Adipocyte (in vitro differentiated cells): ENCODE results near the gene IL18BP.

Experiments used
- DNase-seq: peaks from one replicate; pipeline ENCODE4 v3.0.0-alpha.2; 2015; ENCODE audit warnings: low read depth
- H3K27me3 ChIP-seq: replicated peaks from 2 replicates; pipeline ENCODE4 v1.7.0; 2013; ENCODE audit warnings: mild to moderate bottlenecking, low read length, moderate library complexity; ENCODE audit not compliant: control insufficient read depth, insufficient read depth
- H3K36me3 ChIP-seq: 2 replicates; pipeline ENCODE4 v1.7.0; 2013; ENCODE audit warnings: low read length, mild to moderate bottlenecking, moderate library complexity; ENCODE audit not compliant: control insufficient read depth, insufficient read depth, severe bottlenecking
- H3K4me1 ChIP-seq: 2 replicates; pipeline ENCODE4 v1.7.0; 2013; ENCODE audit warnings: mild to moderate bottlenecking, low read length, moderate library complexity; ENCODE audit not compliant: control insufficient read depth, insufficient read depth
- H3K4me3 ChIP-seq: 2 replicates; pipeline ENCODE4 v1.7.0; 2013; ENCODE audit warnings: mild to moderate bottlenecking, low read length, moderate library complexity
- H3K9ac ChIP-seq: 2 replicates; pipeline ENCODE4 v1.7.0; 2013; ENCODE audit warnings: mild to moderate bottlenecking, low read length, moderate library complexity
- H3K9me3 ChIP-seq: 2 replicates; pipeline ENCODE4 v1.7.0; 2013; ENCODE audit warnings: mild to moderate bottlenecking, low read length, moderate library complexity; ENCODE audit not compliant: control insufficient read depth

IL18BP gene

GRCh38 chr11:72038491-72038890 lies 39.8 kb downstream of the IL18BP start:
- H3K36me3 ChIP-seq: peaks cover 16% of the 10 kb centered on the region
- H3K9ac ChIP-seq: peak overlapping the region; percentile 94
- peaks cover 48% of the 10 kb centered on the region for H3K4me1 ChIP-seq
- DNase-seq: peak; percentile 93
- H3K9me3 ChIP-seq: no peaks in the 10 kb centered on the region
- no peaks in the 10 kb centered on the region for H3K27me3 ChIP-seq
- peak overlapping the region; percentile 93 for H3K4me3 ChIP-seq

DNA sequence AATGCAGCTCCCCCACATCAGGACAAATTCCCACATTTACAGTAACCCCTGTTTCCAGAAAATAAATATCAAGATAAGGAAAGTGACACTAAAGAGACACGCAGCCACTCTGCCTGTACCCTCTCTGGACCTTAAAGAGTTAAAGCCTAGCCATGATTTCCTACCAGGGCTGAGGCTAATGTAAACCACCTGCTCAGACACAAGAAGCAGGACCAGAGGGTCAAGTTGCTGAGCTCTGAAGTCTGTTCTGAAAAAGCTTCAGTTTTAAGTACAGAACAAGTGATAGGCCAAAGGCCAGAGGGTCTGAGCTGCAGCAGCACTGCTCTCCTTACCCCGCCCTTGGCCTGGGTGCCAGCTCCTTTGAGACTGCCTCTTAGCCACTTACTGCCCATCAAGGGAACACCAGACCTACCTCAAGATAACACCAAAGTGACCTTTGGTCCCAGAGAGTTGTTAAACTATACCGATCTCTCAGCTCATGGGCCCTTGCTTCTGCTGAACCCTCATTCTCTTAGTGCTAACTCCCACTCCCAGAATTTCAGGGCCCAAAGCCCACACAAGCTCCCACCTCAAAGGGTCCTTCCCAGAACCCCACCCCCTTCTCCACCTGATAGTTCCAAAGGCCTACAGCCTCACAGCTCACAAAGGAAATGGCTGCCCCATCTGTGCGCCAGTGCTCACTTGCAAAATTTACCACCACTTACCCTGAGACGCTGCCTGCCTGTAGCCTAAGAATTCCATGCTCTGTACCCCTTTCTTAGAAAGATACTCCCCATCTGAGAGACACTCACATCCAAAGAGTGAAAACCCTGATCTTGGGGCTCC lies 40.5 kb downstream of the IL18BP start:
- Histone ChIP-seq H3K36me3 (peaks cover 9% of the 10 kb centered on the region), H3K27me3 (no peaks in the 10 kb centered on the region), H3K4me1 (peaks cover 48% of the 10 kb centered on the region), H3K9ac (peak overlapping the region; percentile 94), H3K9me3 (no peaks in the 10 kb centered on the region), H3K4me3 (peak overlapping the region; percentile 93)
- peak; percentile 81 for DNase-seq

GRCh38 chr11:72039856-72040401 lies 41.2 kb downstream of the IL18BP start:
- DNase-seq: peak; percentile 19
- Histone ChIP-seq H3K27me3 (no peaks in the 10 kb centered on the region), H3K9me3 (no peaks in the 10 kb centered on the region), H3K4me1 (peaks cover 51% of the 10 kb centered on the region), H3K4me3 (peak overlapping the region; percentile 93), H3K9ac (peak overlapping the region; percentile 94), H3K36me3 (peaks cover 3% of the 10 kb centered on the region)

DNA sequence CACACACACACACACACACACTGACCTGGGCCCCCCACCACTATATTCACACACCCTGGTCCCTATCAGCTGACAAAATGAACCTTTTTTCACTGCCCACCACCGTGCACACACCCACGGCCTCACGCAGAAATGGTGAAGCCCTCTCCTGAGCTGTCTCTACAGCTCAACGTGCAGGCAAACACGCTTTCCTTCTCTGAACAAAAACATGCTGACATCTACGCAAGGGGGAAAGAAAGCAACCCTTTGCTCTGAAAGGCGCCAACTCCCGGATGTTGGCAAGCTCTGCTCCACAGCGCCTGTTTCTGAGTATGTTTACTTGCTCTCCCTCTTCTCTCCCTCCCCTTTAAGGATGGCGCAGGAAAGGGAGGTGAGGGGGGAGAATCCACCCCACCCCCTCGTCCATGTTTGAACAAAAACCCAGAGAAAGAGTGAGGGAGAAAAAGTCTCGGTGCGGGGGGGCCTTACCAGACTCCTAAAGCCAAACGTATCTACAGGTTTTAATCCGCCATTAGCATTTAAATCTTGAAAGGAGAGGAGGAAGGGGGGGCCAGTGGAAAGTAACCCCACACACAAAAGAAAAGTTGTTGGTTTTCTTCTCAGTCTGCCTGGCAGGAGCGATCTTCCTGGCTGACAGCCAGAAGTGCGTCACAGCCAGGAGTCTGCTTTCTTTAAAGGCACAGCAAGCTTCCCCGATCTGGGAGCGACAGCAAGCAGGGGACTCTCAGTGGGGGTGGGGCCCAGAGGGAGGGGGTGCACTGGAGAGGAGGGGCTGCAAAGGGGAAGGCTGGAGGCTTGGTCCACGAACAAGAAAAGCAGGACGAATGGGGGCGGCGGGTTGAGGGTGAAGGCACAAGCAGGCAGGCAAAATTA lies 42.0 kb downstream of the IL18BP start:
- H3K4me3 ChIP-seq: peak overlapping the region; percentile 93
- no peaks in the 10 kb centered on the region for H3K36me3 ChIP-seq

GRCh38 chr11:72041364-72042063 lies 42.8 kb downstream of the IL18BP start:
- Histone ChIP-seq H3K27me3 (no peaks in the 10 kb centered on the region), H3K36me3 (no peaks in the 10 kb centered on the region), H3K9ac (peak overlapping the region; percentile 94), H3K4me1 (peaks cover 64% of the 10 kb centered on the region), H3K9me3 (no peaks in the 10 kb centered on the region), H3K4me3 (peak overlapping the region; percentile 93)
- peak; percentile 91 for DNase-seq

More for the DNA sequence above, 42.0 kb downstream of the IL18BP start:
- peak; percentile 96 for DNase-seq
- Histone ChIP-seq H3K27me3 (no peaks in the 10 kb centered on the region), H3K9me3 (no peaks in the 10 kb centered on the region), H3K9ac (peak overlapping the region; percentile 94), H3K4me1 (peaks cover 59% of the 10 kb centered on the region)

DNA sequence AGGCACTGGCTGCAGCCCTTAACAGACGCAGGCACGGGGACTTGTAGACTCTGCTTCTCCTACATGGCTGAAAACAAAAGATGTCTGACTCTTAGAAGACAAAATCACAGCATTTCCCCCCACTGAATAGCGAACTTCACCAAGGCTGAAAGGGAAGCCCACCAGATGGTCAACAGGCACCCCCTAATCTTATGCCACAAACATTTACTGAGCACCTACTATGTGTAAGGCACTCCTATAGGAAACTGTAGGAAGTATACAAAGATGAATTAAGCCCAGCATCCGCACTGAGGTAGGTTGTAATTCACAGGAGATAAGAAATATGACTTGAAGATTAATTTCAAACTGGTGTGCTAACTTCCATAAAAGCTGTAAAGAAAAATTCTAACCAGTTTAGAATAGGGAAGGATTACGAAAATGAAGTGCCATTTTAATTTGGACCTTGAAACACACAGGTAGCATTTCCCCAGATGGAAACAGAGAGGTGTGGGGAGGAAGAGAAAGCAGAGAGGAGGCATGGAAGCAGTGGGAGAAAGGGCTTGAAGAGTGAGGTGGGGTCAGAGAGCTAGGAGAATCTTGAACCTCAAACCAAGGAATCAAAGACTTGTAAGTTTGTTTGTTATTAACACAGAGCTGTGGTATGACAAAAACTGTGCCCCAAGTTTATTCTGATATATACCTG lies 43.5 kb downstream of the IL18BP start:
- Histone ChIP-seq H3K4me3 (peak overlapping the region; percentile 93), H3K9me3 (no peaks in the 10 kb centered on the region), H3K9ac (peak overlapping the region; percentile 94), H3K27me3 (no peaks in the 10 kb centered on the region), H3K36me3 (no peaks in the 10 kb centered on the region), H3K4me1 (peaks cover 58% of the 10 kb centered on the region)
- no peak for DNase-seq

DNA sequence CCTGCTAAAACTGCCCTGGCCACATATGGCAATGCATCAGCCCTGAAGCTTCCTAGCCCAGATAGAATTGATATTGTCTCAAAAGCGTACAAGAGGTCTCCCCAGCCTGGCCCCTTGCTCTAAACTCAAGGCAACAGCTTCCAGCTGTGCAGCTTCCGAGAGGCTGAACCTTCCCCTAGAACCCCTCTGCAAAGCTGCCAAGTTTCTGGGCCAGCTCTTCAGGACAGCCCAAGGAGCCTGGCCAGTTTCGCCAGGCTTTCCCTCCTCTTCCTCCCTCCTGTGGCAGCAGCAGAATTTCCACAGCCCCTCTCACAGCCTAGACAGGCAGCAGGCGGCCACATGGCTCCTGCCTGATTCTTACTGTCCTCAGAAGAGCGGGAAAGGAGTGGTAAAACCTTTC lies 47.1 kb downstream of the IL18BP start:
- H3K9ac ChIP-seq: peak overlapping the region; percentile 30
- no peak overlapping the region for H3K4me3 ChIP-seq
- no peak for DNase-seq
- H3K9me3 ChIP-seq: no peaks in the 10 kb centered on the region
- H3K36me3 ChIP-seq: no peaks in the 10 kb centered on the region
- H3K27me3 ChIP-seq: no peaks in the 10 kb centered on the region
- peaks cover 38% of the 10 kb centered on the region for H3K4me1 ChIP-seq

DNA sequence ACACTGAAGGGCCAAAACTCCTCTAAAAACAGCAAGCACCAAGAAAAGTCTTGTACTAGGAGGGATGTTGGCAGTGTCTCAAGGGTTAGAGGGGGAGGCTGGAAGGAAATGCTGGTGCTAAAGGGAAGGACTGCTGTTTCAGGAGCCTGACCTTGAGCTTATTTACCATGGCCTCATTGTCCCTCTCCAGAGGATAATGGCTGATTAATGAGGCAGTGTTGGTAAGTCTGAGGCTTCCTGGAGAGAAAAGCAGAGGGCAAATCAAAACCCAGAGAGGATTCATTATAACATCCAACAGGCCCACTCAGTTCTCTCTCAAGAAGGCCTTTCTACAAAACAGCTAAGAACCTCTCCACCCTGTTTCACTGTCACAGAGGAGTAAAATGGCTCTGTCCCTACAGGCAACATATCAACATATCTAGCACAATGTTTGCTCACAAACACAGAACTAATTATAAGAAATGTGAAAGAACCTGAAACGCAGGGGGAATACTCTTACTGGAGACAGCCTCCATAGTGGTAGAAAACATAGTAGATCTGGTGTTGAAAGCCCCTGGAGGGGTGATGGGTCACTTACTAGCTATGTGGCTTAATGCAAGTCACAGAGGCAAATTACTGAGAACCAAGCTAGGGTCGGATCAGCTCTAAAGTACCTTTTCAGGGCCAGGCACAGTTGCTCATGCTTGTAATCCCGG lies 50.2 kb downstream of the IL18BP start:
- DNase-seq: no peak
- peaks cover 3% of the 10 kb centered on the region for H3K36me3 ChIP-seq
- H3K9ac ChIP-seq: peak overlapping the region; percentile 51
- no peaks in the 10 kb centered on the region for H3K27me3 ChIP-seq
- no peaks in the 10 kb centered on the region for H3K9me3 ChIP-seq
- peaks cover 24% of the 10 kb centered on the region for H3K4me1 ChIP-seq
- H3K4me3 ChIP-seq: no peak overlapping the region
